Heart right ventricle (tissue), 16 donors: ENCODE measurements around the gene ZMYND15. TPM values are rescaled to one million over a fixed set of nuclear protein-coding genes. Genes with fewer than 3 reads are reported as not detected.
A peak's percentile ranks its signal among the peaks of the same experiment; 100 is the strongest.

ENCODE experiments used
- ATAC-seq, 8 donors: fragments of 200-7000 bp; cut with Tn5 transposase; one replicate each; pipeline ENCODE4 v1.9.1; 2020; ENCODE audit warnings: mild to moderate bottlenecking in 8 of 8, moderate library complexity in 8 of 8, moderate number of reproducible peaks in 1 of 8
- DNase-seq, 2 donors: peaks; one replicate each; pipeline ENCODE4 v3.0.0-alpha.2; 2020
- H3K27ac ChIP-seq, 10 donors: fragments of 200-600 bp; sonication (generic) in 2 of 10; one replicate each; pipeline versions ENCODE4 v1.5.0 to v1.8.0; 2020 to 2022; ENCODE audit warnings: mild to moderate bottlenecking in 3 of 10
- H3K27me3 ChIP-seq, 7 donors: fragments of 200-600 bp; one replicate each; pipeline ENCODE4 v1.8.0; 2021 to 2022; ENCODE audit warnings: mild to moderate bottlenecking in 2 of 7
- H3K36me3 ChIP-seq, 9 donors: fragments of 200-600 bp; sonication (generic) in 1 of 9; one replicate each; pipeline versions ENCODE4 v1.5.0 to v1.8.0; 2020 to 2022; ENCODE audit warnings: mild to moderate bottlenecking in 2 of 9
- H3K4me1 ChIP-seq, 9 donors: fragments of 200-600 bp; sonication (generic) in 1 of 9; one replicate each; pipeline versions ENCODE4 v1.5.0 to v1.8.0; 2020 to 2022; ENCODE audit warnings: mild to moderate bottlenecking in 4 of 9
- H3K4me3 ChIP-seq, 10 donors: fragments of 200-600 bp; sonication (generic) in 2 of 10; one replicate each; pipeline versions ENCODE4 v1.5.0 to v1.8.0; 2020 to 2022; ENCODE audit warnings: mild to moderate bottlenecking in 7 of 10, moderate library complexity in 2 of 10
- H3K9me3 ChIP-seq, 11 donors: fragments of 200-600 bp in 10 of 11; sonication (generic) in 2 of 11; one replicate each; pipeline versions ENCODE4 v1.5.0 to v1.8.0; 2013 to 2022; ENCODE audit warnings: mild to moderate bottlenecking in 2 of 11, control low read depth in 1 of 11, moderate library complexity in 1 of 11
- CTCF ChIP-seq, 9 donors: fragments of 200-600 bp; sonication (generic) in 2 of 9; IDR thresholded peaks; one replicate each; pipeline versions ENCODE4 v1.5.0 to v1.8.0; 2021 to 2022; ENCODE audit warnings: antibody characterized with exemption in 9 of 9, mild to moderate bottlenecking in 5 of 9, moderate library complexity in 1 of 9
- WGBS, 2 donors: extraction: QIAGEN DNeasy Blood & Tissue Kit; methylation state at CpG; one replicate each; pipeline ENCODE4 v1.1.7; 2013; ENCODE audit warnings: inconsistent platforms in 1 of 2; 5-methylcytosine and 5-hydroxymethylcytosine counted together
- intact Hi-C, 10 donors: fragments of 100-400 bp; cut with DNase I; formaldehyde crosslinking; loops; one replicate each; pipeline versions ENCODE4 v1.11.1 to v1.14.2; 2022
- polyA plus RNA-seq, 2 donors: library from polyadenylated mRNA; stranded (reverse); fragments of 200-250 nt; gene quantifications; one replicate each; pipeline ENCODE4 v1.2.3, GENCODE V29; 2013
- total RNA-seq, 10 donors: library from RNA; stranded (reverse); fragmentation: NEBNext Ultra II Directional in 3 of 10; extraction: Animal tissue kit (Norgen Biotek cat#: 25700) in 3 of 10; gene quantifications; one replicate each; pipeline versions ENCODE4 v1.2.1 to v1.2.4, GENCODE V29; 2021 to 2023
- donor health status: Arrhythmogenic right ventricular cardiomyopathy.
- donor health status: ischemic (EF 13 %, LVEDD 7.1; RV severe dilation, severe dysfunction).
- donor health status: healthy with polysubstance abuse.
- donor health status: DM: no; HTN: yes; CAD: no.
- donor health status: DM: no; HTN: no; CAD: no.
- donor health status: ischemic (EF 25% LVEDD 6.9; RV normal size, moderate dysfunction).
- donor health status: ischemic (EF 25% LVEDD 5.7; RV mildly dilated, moderate dysfunction).
- donor health status: healthy.
- donor health status: DM: yes; HTN: yes; CAD: no.
- donor health status: Ischemic cardiomyopathy.
- donor health status: ischemic (EF 35%, LVEDD 5.7; RV mildly dilated, moderate dysfunction).
- donor health status: nonischemic (EF 11% LVEDD 7.7; RV severe dilation, severe dysfunction).
- donor health status: DM: yes; HTN: yes; CAD: no.
- donor health status: PGD.
- donor health status: ischemic (EF 29% LVEDD 5.4; RV normal size, mild dysfunction).
- donor health status: nonischemic (EF 23%, LVEDD 6.1; RV moderate dilation, normal function).

Gene ZMYND15
- total and polyA plus RNA-seq, 12 donors = 0.15 to 2.1 (median 0.32) TPM; not detected in 1

- Histone ChIP-seq H3K27ac (no peak overlapping the region), H3K9me3 (no peaks in the 10 kb centered on the region), H3K36me3 (no peaks in the 10 kb centered on the region), H3K27me3 (peaks cover 0 to 56% (median 38%) of the 10 kb centered on the region in 7 donors), H3K4me1 (peaks cover 0 to 34% (median 10%) of the 10 kb centered on the region in 9 donors), H3K4me3 (no peak overlapping the region)
- WGBS, 2 donors = 51 to 68% methylated on average over 5 of the region's 5 CpGs
- DNase-seq = no peak
- intact Hi-C loops = no loop called here
- ATAC-seq = no peak
- TF ChIP-seq CTCF (IDR thresholded peaks at IDR 0.05) = no peak
Observed at GRCh38 chr17:4751932-4752331, 12.3 kb downstream of the ZMYND15 start.

GRCh38 chr17:4753392-4753791, 13.8 kb downstream of the ZMYND15 start:
- H3K36me3 ChIP-seq = no peaks in the 10 kb centered on the region
- WGBS, 2 donors = 91 to 95% methylated on average over 1 of the region's 1 CpG
- H3K4me3 ChIP-seq = no peak overlapping the region
- H3K27ac ChIP-seq = no peak overlapping the region
- no peak for ATAC-seq
- H3K4me1 ChIP-seq = peaks cover 0 to 19% (median 2%) of the 10 kb centered on the region in 9 donors
- intact Hi-C loops = no loop called here
- no peak for TF ChIP-seq CTCF (IDR thresholded peaks at IDR 0.05)
- no peak for DNase-seq
- peaks cover 0 to 56% (median 46%) of the 10 kb centered on the region in 7 donors for H3K27me3 ChIP-seq
- no peaks in the 10 kb centered on the region for H3K9me3 ChIP-seq

- peak overlapping the region in 3 of 10 donors; percentile 28 to 73 (median 44) for H3K27ac ChIP-seq
- no peaks in the 10 kb centered on the region for H3K36me3 ChIP-seq
- no peak overlapping the region for H3K4me3 ChIP-seq
- 67 to 70% methylated on average over 10 of the region's 10 CpGs for WGBS, 2 donors
- peak in 7 of 8 donors; percentile 42 to 81 (median 69) for ATAC-seq
- no peak for TF ChIP-seq CTCF (IDR thresholded peaks at IDR 0.05)
- H3K27me3 ChIP-seq = peaks cover 0 to 24% (median 17%) of the 10 kb centered on the region in 7 donors
- intact Hi-C loops = no loop called here
- peaks cover 0 to 10% (median 0%) of the 10 kb centered on the region in 9 donors for H3K4me1 ChIP-seq
- no peak for DNase-seq
- no peaks in the 10 kb centered on the region for H3K9me3 ChIP-seq
Observed at GRCh38 chr17:4759776-4760236, 20.2 kb downstream of the ZMYND15 start.

GRCh38 chr17:4764595-4764994, 25.0 kb downstream of the ZMYND15 start:
- Histone ChIP-seq H3K27me3 (peaks cover 0 to 10% (median 0%) of the 10 kb centered on the region in 7 donors), H3K27ac (peak overlapping the region in 4 of 10 donors; percentile 30 to 89 (median 48)), H3K4me3 (no peak overlapping the region), H3K36me3 (no peaks in the 10 kb centered on the region), H3K9me3 (no peaks in the 10 kb centered on the region), H3K4me1 (peaks cover 0 to 33% (median 0%) of the 10 kb centered on the region in 9 donors)
- no peak for TF ChIP-seq CTCF (IDR thresholded peaks at IDR 0.05)
- DNase-seq (no peak), ATAC-seq (peak in 6 of 8 donors; percentile 26 to 70 (median 58))
- intact Hi-C loops = no loop called here
- WGBS, 2 donors = 73 to 77% methylated on average over 3 of the region's 3 CpGs
